SH-SY5Y (cell line): Measurements from ENCODE around the gene TBCCD1.

ENCODE experiments used
- GATA2 ChIP-seq: IDR thresholded peaks from 2 replicates; pipeline ENCODE4 v1.6.1; 2011; ENCODE audit warnings: mild to moderate bottlenecking, low read depth, low read length
- GATA3 ChIP-seq: IDR thresholded peaks from 2 replicates; pipeline ENCODE4 v1.6.1; 2011; ENCODE audit warnings: low read depth, mild to moderate bottlenecking, low read length, moderate library complexity

GRCh38 chr3:186609247-186609868 is 42.2 kb upstream of the TBCCD1 start:
- TF ChIP-seq GATA2 (no peak), GATA3 (no peak)
